Activated T-helper 1 cell treated with anti-CD3 and anti-CD28 coated beads, Interleukin-12 subunit alpha, Interleukin-12 subunit beta, Interleukin-2, Interleukin-4 antibody, amounts not matched to agents 30 ng/mL and 10 ng/mL and 1 ng/mL, durations not matched to agents 14 hours and 24 hours and 36 hours (primary cell): ENCODE results near the gene CTNNA2. TPM values are rescaled to one million over a fixed set of nuclear protein-coding genes. Genes with fewer than 3 reads are reported as not detected.

Source experiments
- DNase-seq: peaks from one replicate; pipeline ENCODE4 v3.0.0; 2021; ENCODE audit warnings: low spot score
- H3K27ac Mint-ChIP-seq: one replicate; pipeline ENCODE4 v1.8.0; 2021; ENCODE audit warnings: mild to moderate bottlenecking, mixed read lengths
- H3K27me3 Mint-ChIP-seq: one replicate; pipeline ENCODE4 v1.8.0; 2022; ENCODE audit warnings: mild to moderate bottlenecking, moderate library complexity, mixed read lengths; ENCODE audit not compliant: insufficient read depth
- H3K36me3 Mint-ChIP-seq: one replicate; pipeline ENCODE4 v1.8.0; 2021; ENCODE audit warnings: low read depth, mixed read lengths
- H3K4me1 Mint-ChIP-seq: one replicate; pipeline ENCODE4 v1.8.0; 2021; ENCODE audit warnings: low read depth, mixed read lengths
- H3K4me3 Mint-ChIP-seq: one replicate; pipeline ENCODE4 v1.8.0; 2021; ENCODE audit warnings: mild to moderate bottlenecking, moderate library complexity, mixed read lengths
- H3K9me3 Mint-ChIP-seq: one replicate; pipeline ENCODE4 v1.8.0; 2021; ENCODE audit warnings: mixed read lengths
- intact Hi-C: fragments of 100-400 bp; cut with micrococcal nuclease; formaldehyde crosslinking; loops from one replicate; pipeline ENCODE4 v1.15.1; 2024
- total RNA-seq: library from RNA; stranded (reverse); gene quantifications from 2 replicates; pipeline ENCODE4 v1.2.3, GENCODE V29; 2022

Gene CTNNA2
- total RNA-seq, 1 donor from 2014 or later, result not detected

DNA sequence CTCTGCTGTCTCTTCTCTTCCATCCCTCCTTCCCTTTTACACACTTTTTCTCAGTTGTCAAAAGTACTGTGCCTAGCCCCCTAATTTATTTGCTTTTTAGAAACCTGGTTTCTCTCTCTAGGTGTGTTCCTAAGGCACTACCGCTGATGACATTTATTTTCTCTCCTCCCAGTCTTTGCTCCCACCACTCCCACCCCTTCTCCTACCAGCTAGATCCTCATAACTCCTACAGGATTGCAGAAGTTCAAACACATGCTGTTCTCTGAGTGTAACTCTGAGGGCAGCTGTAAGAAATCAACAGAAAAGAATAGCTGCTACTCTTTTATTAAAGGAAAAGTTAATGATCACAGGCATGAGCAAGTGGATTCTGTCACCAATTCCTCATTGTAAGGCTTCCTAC lies 814.0 kb downstream of the CTNNA2 start:
- Mint-ChIP-seq H3K4me1 (no peaks in the 10 kb centered on the region), H3K4me3 (no peak overlapping the region), H3K9me3 (no peaks in the 10 kb centered on the region), H3K27me3 (peaks cover 7% of the 10 kb centered on the region), H3K36me3 (no peaks in the 10 kb centered on the region), H3K27ac (no peak overlapping the region)
- no peak for DNase-seq
- intact Hi-C loops, result no loop called here

GRCh38 chr2:80328159-80328571 lies 815.3 kb downstream of the CTNNA2 start:
- H3K27ac Mint-ChIP-seq, result no peak overlapping the region
- H3K4me3 Mint-ChIP-seq, result no peak overlapping the region
- H3K9me3 Mint-ChIP-seq, result no peaks in the 10 kb centered on the region
- no peak for DNase-seq
- H3K4me1 Mint-ChIP-seq, result no peaks in the 10 kb centered on the region
- no peaks in the 10 kb centered on the region for H3K36me3 Mint-ChIP-seq
- intact Hi-C loops, result no loop called here
- no peaks in the 10 kb centered on the region for H3K27me3 Mint-ChIP-seq

- H3K4me1 Mint-ChIP-seq, result no peaks in the 10 kb centered on the region
- DNase-seq, result no peak
- H3K4me3 Mint-ChIP-seq, result no peak overlapping the region
- intact Hi-C loops, result no loop called here
- no peak overlapping the region for H3K27ac Mint-ChIP-seq
- no peaks in the 10 kb centered on the region for H3K36me3 Mint-ChIP-seq
- H3K27me3 Mint-ChIP-seq, result no peaks in the 10 kb centered on the region
- no peaks in the 10 kb centered on the region for H3K9me3 Mint-ChIP-seq
Observed at GRCh38 chr2:80329491-80329890, 816.6 kb downstream of the CTNNA2 start.

DNA sequence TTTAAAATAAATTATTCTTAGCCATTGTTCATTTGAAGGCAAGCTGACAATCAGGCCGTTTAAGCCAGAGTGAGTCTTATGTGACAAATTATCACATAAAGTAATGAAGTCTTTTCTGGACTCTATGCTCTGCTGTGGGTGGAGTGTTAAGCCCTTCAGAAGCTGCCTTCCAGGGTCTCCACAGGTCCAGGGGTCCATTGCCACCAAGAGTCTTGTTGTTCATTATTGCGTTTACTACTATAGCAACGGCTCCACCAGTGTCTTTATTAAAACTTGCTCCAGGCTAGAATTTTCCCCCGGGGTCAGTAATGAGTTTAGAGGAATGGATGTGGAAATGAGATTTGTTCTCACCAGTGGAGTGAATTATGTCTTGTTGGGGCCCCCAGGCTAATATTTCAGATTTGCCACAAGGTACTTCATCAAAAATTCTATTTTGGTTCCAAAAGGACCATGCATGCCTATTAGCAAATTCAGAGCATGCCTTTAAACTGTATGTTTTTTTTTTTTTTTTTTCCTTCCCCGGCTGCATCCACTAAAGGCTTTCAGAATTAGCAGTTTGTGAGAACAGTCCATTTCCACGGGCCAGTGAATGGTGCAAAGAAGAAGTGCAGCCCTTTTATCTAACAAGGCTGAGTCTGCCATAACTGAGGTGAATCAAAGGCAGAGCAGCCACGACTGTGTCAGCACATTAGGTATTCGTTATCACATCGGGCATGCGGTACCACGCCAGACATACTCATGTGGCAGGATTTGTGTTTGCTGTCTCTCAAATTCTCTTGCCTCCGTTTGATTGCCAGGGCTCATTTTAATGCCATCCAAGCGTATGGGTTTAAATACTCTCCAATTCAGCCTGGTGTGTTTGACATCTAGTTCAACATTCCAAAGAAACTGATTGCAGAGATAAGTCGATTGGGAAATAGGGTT lies 817.9 kb downstream of the CTNNA2 start:
- Mint-ChIP-seq H3K4me1 (no peaks in the 10 kb centered on the region), H3K27ac (no peak overlapping the region), H3K9me3 (no peaks in the 10 kb centered on the region), H3K4me3 (no peak overlapping the region), H3K36me3 (no peaks in the 10 kb centered on the region), H3K27me3 (no peaks in the 10 kb centered on the region)
- DNase-seq, result no peak
- intact Hi-C loops, result no loop called here

- Mint-ChIP-seq H3K27ac (no peak overlapping the region), H3K36me3 (no peaks in the 10 kb centered on the region), H3K9me3 (no peaks in the 10 kb centered on the region), H3K4me3 (no peak overlapping the region), H3K27me3 (no peaks in the 10 kb centered on the region), H3K4me1 (no peaks in the 10 kb centered on the region)
- no peak for DNase-seq
- intact Hi-C loops, result no loop called here
Observed at GRCh38 chr2:80333886-80334285, 821.0 kb downstream of the CTNNA2 start.

DNA sequence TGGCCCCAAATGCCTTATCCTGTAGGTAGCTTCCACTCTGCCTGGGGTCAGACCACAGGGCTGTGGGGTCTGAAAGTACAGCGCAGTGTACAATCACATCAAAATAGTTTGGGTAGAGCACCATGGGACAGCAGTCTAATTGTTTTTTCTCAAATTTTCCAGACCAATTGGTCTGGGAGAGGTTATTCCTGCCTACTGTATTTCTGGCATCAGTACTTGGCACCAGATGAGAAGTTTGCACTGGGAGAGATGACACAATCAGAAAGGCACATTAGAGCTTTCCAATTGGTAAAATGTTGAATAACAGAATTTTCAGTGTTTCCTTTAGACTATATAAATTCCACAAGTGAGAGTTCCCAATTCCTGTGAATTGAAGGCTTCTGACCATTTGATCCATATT lies 822.6 kb downstream of the CTNNA2 start:
- intact Hi-C loops, result no loop called here
- H3K9me3 Mint-ChIP-seq, result no peaks in the 10 kb centered on the region
- H3K27ac Mint-ChIP-seq, result no peak overlapping the region
- no peak for DNase-seq
- H3K36me3 Mint-ChIP-seq, result no peaks in the 10 kb centered on the region
- no peak overlapping the region for H3K4me3 Mint-ChIP-seq
- H3K4me1 Mint-ChIP-seq, result no peaks in the 10 kb centered on the region
- no peaks in the 10 kb centered on the region for H3K27me3 Mint-ChIP-seq

DNA sequence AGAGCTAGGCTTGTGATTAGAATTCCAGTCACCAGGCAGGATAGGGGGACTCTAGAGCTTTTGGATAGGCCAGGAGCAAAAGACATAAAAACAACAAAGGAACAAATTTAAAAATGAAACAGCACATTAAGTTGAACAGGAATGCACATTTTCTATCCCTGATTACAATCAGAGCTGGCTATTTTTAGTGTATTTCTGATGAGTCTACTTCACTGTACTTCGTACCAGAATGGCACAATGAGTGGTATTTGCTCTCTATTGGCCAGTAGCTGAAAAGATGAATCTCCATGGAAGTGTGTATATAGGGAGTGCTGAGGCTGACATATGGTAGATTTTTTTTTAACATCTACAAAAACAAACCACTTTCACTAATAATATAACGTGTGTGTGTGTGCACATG lies 825.9 kb downstream of the CTNNA2 start:
- Mint-ChIP-seq H3K27ac (no peak overlapping the region), H3K27me3 (no peaks in the 10 kb centered on the region), H3K9me3 (no peaks in the 10 kb centered on the region), H3K36me3 (no peaks in the 10 kb centered on the region), H3K4me1 (no peaks in the 10 kb centered on the region), H3K4me3 (no peak overlapping the region)
- intact Hi-C loops, result no loop called here
- no peak for DNase-seq

DNA sequence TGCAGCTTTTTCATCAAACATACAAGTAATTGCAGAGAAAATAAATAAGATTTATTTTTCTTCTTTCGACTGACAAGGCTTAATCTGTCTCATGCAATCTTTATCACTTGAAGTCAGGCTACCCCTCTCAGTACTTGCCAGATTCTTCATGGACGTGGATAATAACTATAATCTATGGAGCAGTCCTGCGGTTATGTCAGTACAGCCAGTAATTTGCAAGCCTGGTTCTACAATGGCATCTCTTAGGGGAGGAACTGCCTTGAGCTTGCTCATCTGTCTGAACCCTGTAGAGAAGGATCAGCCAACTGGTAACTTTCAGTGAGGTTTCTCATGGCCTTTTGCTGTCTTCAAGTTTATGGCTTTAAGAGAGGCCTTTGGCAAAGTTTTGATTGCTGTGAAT lies 827.2 kb downstream of the CTNNA2 start:
- no peak for DNase-seq
- intact Hi-C loops, result no loop called here
- Mint-ChIP-seq H3K9me3 (peaks cover 5% of the 10 kb centered on the region), H3K36me3 (no peaks in the 10 kb centered on the region), H3K4me3 (no peak overlapping the region), H3K27ac (no peak overlapping the region), H3K4me1 (no peaks in the 10 kb centered on the region), H3K27me3 (no peaks in the 10 kb centered on the region)

DNA sequence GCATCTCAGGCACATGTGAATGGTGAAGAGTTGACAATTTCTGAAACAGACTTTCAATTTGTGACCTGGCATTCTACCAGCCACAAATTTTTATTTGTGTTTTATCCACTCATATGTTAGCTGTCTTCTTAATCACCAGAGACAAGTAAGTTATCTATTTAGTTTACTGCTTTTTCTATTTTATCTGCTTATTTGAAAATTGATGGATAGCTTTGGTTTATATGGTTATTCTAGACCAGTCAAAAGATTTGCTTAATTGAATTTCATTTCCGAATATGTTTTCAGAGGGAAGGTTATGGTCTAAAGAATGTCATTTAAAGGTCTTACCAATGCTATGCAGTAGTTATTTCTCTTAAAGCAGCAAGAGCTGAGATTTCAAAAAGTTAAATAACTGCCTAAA lies 835.2 kb downstream of the CTNNA2 start:
- Mint-ChIP-seq H3K27ac (no peak overlapping the region), H3K4me1 (no peaks in the 10 kb centered on the region), H3K4me3 (no peak overlapping the region), H3K27me3 (no peaks in the 10 kb centered on the region), H3K36me3 (no peaks in the 10 kb centered on the region), H3K9me3 (peaks cover 7% of the 10 kb centered on the region)
- intact Hi-C loops, result no loop called here
- DNase-seq, result no peak

- no peaks in the 10 kb centered on the region for H3K27me3 Mint-ChIP-seq
- H3K9me3 Mint-ChIP-seq, result peaks cover 7% of the 10 kb centered on the region
- no peaks in the 10 kb centered on the region for H3K4me1 Mint-ChIP-seq
- DNase-seq, result no peak
- H3K4me3 Mint-ChIP-seq, result no peak overlapping the region
- intact Hi-C loops, result no loop called here
- no peak overlapping the region for H3K27ac Mint-ChIP-seq
- no peaks in the 10 kb centered on the region for H3K36me3 Mint-ChIP-seq
Observed at GRCh38 chr2:80348953-80349352, 836.1 kb downstream of the CTNNA2 start.

DNA sequence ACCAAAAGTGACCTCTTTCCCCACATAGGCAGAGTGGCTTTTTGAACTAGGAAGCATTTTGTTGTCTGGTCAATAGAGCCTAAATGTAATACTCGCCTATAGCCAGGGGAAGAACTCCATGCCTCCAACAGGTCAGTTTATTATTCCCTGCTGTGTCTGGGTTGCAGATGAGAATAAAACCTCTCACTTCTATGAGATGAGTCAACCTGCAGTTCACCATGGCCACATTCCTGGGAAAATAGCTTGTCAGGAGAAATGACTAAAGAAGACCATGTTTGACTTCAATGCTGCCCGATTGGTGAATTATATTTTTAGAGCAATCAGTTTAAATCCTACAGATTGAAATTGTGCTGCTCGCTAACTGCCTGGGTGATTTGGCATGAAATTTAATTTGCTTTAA lies 838.4 kb downstream of the CTNNA2 start:
- Mint-ChIP-seq H3K9me3 (peaks cover 3% of the 10 kb centered on the region), H3K4me3 (no peak overlapping the region), H3K27me3 (no peaks in the 10 kb centered on the region), H3K4me1 (no peaks in the 10 kb centered on the region), H3K36me3 (no peaks in the 10 kb centered on the region), H3K27ac (no peak overlapping the region)
- DNase-seq, result no peak
- intact Hi-C loops, result no loop called here

DNA sequence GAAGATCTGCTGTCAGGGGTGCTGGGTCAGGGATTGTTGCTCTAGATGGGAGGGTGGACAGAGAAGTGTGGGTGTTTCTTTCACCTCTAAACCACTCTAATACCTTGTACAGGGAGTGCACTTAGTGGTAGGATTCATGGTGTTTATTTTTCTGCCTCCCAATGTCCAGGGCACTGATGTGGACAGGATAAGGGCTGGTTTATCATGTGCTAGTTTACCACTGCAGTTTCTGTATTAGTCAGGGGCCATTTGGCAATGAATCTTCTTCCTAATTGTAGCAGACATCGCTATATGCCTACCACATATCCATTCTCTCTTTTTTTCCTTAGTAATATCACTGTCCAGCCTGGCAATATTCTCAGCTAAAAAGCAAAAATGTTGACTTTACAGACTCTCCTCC lies 842.0 kb downstream of the CTNNA2 start:
- no peaks in the 10 kb centered on the region for H3K4me1 Mint-ChIP-seq
- intact Hi-C loops, result no loop called here

GRCh38 chr2:80361904-80362303 lies 849.1 kb downstream of the CTNNA2 start:
- Mint-ChIP-seq H3K9me3 (peaks cover 5% of the 10 kb centered on the region), H3K4me1 (no peaks in the 10 kb centered on the region), H3K4me3 (no peak overlapping the region), H3K27me3 (no peaks in the 10 kb centered on the region), H3K36me3 (no peaks in the 10 kb centered on the region), H3K27ac (no peak overlapping the region)
- intact Hi-C loops, result no loop called here
- no peak for DNase-seq

More for the DNA sequence above, 842.0 kb downstream of the CTNNA2 start:
- Mint-ChIP-seq H3K27ac (no peak overlapping the region), H3K27me3 (no peaks in the 10 kb centered on the region), H3K36me3 (no peaks in the 10 kb centered on the region), H3K4me3 (no peak overlapping the region), H3K9me3 (peaks cover 3% of the 10 kb centered on the region)
- no peak for DNase-seq

DNA sequence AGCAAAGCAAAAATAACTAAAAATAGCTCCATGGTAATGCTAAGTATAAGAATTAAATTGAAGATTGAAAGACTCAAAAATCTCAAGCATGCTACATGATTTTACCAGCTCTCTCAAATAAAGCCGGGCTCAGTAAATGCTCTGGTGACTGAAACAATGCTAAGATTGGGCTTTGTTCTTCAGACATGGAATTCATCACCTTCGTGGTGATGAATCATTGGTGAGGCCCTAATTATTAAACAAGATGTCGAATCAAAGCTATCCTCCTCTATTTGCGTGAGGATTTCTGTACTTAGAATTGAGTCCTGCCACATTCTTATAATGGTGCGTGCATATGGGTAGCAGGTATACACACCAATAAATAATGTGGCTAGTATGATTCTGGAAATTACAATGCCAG lies 850.5 kb downstream of the CTNNA2 start:
- Mint-ChIP-seq H3K27me3 (no peaks in the 10 kb centered on the region), H3K36me3 (no peaks in the 10 kb centered on the region), H3K4me3 (no peak overlapping the region), H3K27ac (no peak overlapping the region), H3K4me1 (no peaks in the 10 kb centered on the region), H3K9me3 (peaks cover 5% of the 10 kb centered on the region)
- no peak for DNase-seq
- intact Hi-C loops, result no loop called here
